Activated effector memory CD4-positive, alpha-beta T cell treated with Interleukin-2 at 50 U/mL for 16 hours (primary cell): ENCODE data around the gene RPTOR.

ENCODE experiments used
- DNase-seq: peaks from one replicate; pipeline ENCODE4 v3.0.0-alpha.2; 2020

RPTOR gene

GRCh38 chr17:80857756-80858171 is 313.1 kb downstream of the RPTOR start:
- DNase-seq, result no peak

- DNase-seq, result no peak
Observed at GRCh38 chr17:80858301-80859001, 313.8 kb downstream of the RPTOR start.

DNA sequence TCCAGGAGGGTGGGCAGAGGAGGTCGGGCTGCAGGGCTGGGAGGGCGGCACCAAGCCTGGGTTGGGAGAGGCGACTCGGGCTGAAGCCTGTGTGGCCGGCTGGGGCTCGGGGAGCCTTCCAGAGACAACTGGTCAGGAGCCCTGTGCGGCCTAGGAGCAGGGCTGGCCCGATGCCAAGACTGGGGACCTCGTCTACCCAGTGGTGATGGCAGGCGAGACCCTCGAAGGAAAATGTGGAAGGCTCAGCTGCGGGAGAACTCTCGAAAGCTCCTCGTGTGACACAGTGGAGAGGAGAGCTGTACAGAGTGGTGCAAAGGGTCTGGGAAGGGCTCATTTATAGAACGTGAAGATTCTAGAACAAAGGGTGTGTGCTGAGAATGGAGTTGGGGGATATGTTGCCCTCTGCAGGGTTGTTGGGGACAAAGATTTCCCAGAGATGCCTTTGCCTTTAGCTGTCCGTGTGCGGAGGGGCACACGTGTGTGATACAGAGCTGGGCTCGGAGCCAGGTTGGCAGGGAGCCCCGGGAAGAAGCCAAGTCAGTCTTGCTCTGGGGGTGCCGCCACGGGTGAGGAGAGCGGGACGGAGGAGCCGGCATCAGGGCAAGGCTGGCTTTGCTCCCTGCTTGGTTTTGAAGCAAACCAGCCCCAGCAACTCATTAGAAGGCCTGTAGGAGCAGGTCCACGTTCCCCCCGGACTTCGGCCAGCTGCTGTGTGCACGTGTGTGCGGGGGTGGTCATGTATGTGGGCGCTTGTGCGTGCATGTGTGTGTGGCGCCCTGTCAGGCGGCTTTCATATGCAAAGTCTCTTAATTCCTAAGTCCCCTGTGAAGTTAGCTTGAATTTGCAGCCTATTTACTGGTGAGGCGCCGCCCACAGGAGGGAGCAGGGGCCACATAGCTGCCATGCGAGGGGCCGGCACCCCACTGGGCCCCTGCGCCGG is 314.6 kb downstream of the RPTOR start:
- DNase-seq, result no peak

DNA sequence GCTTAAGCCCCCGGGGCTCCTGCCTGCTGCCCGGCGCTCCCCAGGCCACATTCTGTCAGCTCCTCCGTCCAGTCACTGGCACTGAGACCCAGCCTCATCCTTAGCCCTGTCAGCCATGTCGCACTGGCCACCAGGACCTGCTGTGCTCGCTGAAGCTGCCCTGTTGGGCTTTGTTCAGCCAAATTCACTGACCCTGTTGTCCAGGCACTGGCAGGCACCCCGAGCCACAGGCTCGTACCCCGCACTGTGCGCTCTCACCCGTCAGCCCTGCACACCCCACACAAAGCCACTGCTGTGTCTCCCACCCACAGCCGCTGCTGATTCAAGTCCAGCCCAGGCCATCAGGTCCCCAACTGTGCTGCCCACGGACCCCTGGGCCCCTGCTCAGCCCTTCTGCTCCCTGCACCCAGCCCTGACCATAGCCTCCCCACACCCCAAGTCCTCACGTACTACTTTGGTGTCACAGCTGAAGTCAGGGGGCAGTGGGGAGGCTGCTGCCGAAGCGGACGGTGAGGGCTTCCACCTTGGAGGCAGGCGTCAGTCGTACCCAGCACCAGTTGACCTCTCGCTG is 315.5 kb downstream of the RPTOR start:
- DNase-seq, result no peak

DNA sequence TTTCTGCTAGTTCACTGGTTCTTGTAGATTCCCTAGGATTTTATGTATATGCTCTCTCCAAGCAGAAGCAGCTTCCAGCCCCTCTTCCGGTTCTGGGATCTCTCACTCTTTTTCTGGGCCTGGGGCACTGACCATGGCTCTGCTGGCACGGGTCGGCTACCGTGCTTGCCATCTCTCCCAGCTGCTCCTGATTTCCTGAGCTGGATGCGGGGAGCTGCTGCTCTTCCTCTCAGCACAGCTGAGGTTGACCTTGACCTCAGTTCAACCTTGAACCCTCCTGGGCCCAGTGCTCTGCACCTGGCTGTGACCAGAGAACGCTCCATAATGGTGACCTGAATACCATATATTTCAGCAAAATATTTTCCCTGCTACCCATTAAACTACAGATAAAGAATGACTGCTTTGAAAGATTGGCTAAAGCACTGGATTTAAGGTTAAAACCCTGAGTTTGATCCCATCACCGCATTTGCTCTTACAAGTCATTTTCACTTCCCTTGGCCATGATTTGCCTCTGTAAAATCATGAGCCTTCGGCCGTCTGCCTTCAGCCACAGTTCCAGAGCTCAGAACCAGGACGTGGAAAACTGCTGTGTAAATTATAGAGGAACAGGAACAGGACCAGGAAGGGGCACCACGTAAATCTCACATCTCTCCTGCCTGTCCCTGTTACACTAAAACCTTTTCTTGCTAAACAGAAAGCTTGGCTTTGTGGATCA is 316.2 kb downstream of the RPTOR start:
- no peak for DNase-seq

- no peak for DNase-seq
Observed at GRCh38 chr17:80861418-80861815, 316.8 kb downstream of the RPTOR start.

DNA sequence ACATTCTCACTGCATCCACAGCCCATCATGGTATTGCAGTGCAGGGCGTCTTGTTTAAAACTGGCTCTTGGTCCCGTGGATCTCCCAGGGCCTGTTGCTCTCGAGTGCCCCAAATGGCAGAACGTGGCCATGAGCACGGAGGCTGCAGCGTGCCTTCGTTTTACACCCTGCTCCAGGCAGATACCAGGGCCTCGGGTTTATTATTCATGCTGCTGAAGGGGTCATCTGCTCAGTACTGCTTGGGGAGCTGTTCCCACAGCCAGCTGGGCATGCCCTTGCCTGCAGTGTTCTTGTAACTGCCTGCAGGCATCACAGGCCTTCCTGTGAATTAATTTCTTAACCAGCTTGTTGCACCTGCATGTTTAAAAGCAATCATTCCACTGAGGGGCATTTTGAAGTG is 317.3 kb downstream of the RPTOR start:
- DNase-seq, result peak; percentile 56

GRCh38 chr17:80862481-80862961 is 317.9 kb downstream of the RPTOR start:
- no peak for DNase-seq

- DNase-seq, result no peak
Observed at GRCh38 chr17:80862978-80863377, 318.3 kb downstream of the RPTOR start.

DNA sequence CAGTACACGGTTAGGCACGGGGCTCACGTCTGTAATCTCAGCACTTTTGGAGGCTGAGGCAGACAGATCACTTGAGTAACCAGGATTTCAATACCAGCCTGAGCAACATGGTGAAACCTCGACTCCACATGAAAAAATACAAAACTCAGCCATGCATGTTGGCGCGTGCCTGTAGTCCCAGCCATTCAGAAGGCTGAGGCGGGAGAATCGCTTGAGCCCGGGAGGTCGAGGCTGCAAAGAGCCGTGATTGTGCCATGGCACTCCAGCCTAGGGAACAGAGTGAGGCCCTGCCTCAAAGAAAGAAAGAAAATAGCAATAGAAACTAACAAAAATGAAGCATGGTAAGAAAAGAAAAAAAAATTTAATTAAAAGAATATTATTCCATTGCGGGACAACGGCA is 319.0 kb downstream of the RPTOR start:
- no peak for DNase-seq

DNA sequence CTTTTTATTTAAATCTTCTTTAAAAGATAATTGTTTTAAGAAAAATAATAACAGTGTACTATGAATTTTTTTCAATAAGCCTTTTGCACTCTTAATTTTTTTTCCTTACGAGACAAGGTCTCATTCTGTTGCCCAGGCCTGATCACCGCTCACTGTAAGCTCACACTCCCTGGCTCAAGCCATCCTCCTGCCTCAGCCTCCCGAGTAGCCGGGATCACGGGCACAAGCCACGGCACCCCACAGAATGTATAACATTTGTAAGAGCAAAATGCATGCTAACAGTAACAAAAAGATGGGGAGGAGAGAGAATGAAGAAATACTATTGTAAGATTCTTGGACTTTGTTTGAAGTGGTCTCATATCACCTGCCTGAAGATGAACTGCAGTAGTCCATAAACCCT is 320.1 kb downstream of the RPTOR start:
- DNase-seq, result no peak

DNA sequence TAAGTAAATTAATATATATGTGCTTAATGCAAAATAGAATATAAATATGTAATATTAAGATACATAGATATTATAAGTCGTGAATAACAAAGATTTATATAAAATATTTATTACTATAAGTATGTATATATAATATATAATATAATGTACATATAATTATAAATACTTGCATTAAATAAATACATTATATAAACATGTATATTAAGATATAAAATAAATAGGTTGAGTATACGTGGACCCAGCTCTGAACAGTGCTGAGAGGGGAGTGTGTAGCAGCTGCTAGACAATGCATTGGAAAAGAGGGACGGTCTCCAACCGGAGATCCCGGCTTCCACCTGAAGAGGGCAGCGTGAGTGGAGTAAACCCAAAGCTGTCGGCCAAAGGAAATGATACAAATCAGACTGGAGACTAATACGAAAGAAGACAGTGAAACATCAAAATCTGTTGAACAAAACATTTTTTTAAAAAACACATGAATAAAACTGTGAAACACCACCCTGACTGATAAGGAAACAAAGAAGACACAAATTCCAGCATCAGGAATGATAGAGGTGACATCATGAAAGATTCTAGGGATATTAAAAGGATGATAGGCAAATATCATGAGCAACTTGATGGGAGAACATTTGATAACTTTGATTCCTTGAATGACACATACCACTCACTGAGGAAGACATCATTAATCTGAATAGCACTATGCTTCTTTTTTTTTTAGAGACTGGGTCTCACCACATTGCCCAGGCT is 321.6 kb downstream of the RPTOR start:
- peak; percentile 60 for DNase-seq

- no peak for DNase-seq
Observed at GRCh38 chr17:80868022-80868609, 323.5 kb downstream of the RPTOR start.

- DNase-seq, result no peak
Observed at GRCh38 chr17:80869481-80870145, 325.0 kb downstream of the RPTOR start.

DNA sequence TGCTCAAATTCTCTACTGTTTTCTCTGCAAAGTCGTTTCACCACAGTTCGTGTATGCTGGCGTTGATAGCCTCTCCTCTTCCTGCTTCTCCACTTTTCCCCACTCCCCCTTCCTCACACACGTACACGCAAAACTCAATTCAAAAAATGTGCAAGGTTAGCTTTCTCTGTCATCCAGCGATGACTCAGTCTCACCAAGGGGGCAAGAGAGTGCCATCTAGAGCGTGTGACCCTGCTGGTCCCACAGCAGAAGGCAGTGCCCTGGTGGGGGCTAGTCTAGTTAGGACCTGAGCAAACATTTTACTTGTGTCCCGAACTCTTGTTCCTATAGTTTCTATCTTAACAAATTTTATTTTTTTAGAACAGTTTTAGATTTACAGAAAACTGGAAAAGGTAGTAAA is 325.8 kb downstream of the RPTOR start:
- DNase-seq, result no peak

- DNase-seq, result no peak
Observed at GRCh38 chr17:80871341-80871740, 326.7 kb downstream of the RPTOR start.

GRCh38 chr17:80872001-80872500 is 327.4 kb downstream of the RPTOR start:
- no peak for DNase-seq

GRCh38 chr17:80872501-80873306 is 328.1 kb downstream of the RPTOR start:
- no peak for DNase-seq

GRCh38 chr17:80873307-80873951 is 328.8 kb downstream of the RPTOR start:
- no peak for DNase-seq
